GM19023 (cell line): ENCODE data around the gene SSH2.

ENCODE experiments used
- ATAC-seq: cut with Tn5 transposase; IDR thresholded peaks from one replicate; pipeline ENCODE4 v1.9.1; 2021; ENCODE audit warnings: mild to moderate bottlenecking, moderate library complexity; ENCODE audit not compliant: unreplicated experiment

The SSH2 gene

DNA sequence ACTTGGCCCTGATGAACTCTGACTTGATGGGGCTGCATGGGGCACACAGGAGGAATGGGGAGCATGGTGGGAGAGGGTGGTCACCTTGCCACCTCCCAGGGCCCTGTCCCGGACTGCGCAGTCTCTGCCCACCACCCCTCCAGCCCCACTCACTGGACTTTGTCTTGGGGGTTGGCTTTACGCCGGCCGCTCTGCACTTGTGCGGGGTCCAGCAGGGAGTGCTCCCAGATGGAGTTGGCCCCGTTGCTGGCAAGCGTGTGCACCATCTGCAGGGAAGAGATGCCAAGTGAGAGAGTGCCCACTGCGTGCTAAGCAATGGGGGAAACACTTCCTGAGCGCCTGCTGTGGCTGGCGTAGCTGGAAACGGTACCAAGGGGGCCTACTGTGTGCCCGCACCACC lies 347.3 kb downstream of the SSH2 start:
- ATAC-seq, result no peak

DNA sequence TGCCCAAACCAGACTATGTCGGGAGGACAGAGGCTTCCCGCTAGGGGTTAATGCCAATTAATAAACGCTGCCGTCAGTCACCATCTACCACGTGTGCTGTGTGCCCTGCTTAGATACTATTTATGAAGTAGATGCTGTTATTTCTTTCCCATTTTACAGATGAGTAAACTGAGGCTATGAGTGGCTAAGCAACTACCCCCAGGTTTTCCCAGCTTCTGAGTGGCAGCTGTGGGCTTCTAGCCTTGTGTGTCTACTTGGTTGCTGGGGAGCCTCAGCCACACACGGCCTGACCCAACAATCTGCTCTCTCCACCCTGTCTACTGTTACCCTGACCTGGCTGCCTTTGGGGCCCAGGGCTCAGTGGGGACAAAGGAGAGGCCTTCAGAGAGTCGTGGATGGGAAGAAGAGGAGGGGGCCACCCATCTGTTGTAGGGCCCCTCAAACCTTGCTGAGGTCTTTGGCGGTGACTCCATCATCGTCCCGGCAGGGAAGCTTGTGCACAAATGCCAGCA lies 347.7 kb downstream of the SSH2 start:
- ATAC-seq, result no peak

- no peak for ATAC-seq
These were observed 348.3 kb downstream of the SSH2 start for GRCh38 chr17:29581583-29582253.

GRCh38 chr17:29579866-29580771 lies 349.9 kb downstream of the SSH2 start:
- ATAC-seq, result peak; percentile 75

DNA sequence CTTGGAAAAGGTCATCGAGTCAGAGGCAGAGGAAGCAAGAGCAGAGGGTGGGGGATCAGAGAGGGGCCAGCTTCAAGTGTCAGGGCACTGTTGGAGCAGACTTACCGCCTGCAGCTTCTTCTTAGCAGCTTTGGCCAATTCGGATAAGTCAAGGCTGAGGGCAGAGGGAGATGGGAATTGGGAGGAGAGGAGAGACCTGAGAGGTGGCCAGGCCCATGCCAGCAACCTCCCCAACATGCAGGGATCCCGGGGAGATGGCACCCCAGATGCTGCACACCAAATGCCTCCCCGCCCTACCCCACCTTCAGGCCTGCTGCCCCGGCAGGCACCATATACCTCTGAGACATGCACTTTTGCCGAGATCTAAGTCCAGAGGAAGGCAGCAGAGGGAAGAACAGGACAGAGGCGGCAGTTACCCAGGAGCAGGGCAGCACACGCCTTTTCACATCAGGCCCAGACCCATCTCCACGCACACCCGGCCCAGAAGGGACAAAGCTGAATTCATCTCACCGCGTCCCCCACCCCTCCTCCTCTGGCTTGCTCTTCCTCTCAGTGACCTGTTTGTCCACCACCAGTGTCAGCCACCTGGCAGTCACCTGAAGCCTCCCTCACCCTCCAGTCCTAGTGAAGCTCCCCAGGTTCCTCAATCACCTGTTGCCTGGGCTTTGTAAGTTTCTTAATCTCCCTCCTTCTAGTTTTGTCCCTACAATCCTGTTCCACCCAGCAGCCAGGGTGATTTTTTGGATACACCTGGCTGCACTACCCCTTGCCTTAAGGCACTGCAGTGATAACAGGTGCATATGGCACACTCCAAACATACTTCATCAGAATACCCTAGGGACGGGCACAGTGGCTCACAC lies 351.2 kb downstream of the SSH2 start:
- no peak for ATAC-seq

GRCh38 chr17:29577385-29578211 lies 352.4 kb downstream of the SSH2 start:
- ATAC-seq, result no peak

GRCh38 chr17:29577001-29577370 lies 353.0 kb downstream of the SSH2 start:
- no peak for ATAC-seq

- no peak for ATAC-seq
These were observed 353.6 kb downstream of the SSH2 start for GRCh38 chr17:29576214-29577000.
